Mammary epithelial cell (primary cell): ENCODE data around the gene P2RY4.
"Not testable (repeated sequence)": the region's sequence is repeated elsewhere in the genome, so short reads cannot be mapped to it uniquely, and the experiment has no call there.

Experiments used
- CTCF ChIP-seq, 2 donors: IDR thresholded peaks in 1 of 2; conservative IDR thresholded peaks in 1 of 2; 2 replicates each; pipeline ENCODE4 v1.5.1; 2011 to 2012; ENCODE audit warnings: inconsistent platforms in 2 of 2, low read length in 2 of 2, mild to moderate bottlenecking in 2 of 2, control low read depth in 1 of 2, low read depth in 1 of 2; ENCODE audit not compliant: insufficient read depth in 1 of 2; ENCODE audit errors: extremely low read depth in 1 of 2
- EZH2 ChIP-seq: IDR thresholded peaks from 2 replicates; pipeline ENCODE4 v1.6.1; 2012; ENCODE audit warnings: low read length, inconsistent platforms, borderline replicate concordance

- not testable (repeated sequence) for TF ChIP-seq CTCF (conservative IDR thresholded peaks at IDR 0.05 in 1 of 2, IDR thresholded peaks at IDR 0.05 in 1 of 2; ENCODE audit: extremely low read depth in 1 of 2, insufficient read depth in 1 of 2, low read depth in 1 of 2, low read length in 2 of 2); EZH2
Measured at GRCh38 chrX:70243601-70244000, 16.4 kb downstream of the P2RY4 start.
